Skeletal muscle satellite cell (primary cell): Measurements from ENCODE around the gene AUH.

Experiments
- H3K27me3 ChIP-seq: 2 replicates; pipeline ENCODE4 v1.7.0; 2013; ENCODE audit warnings: low read length; ENCODE audit not compliant: control insufficient read depth, insufficient read depth
- H3K36me3 ChIP-seq: 2 replicates; pipeline ENCODE4 v1.7.0; 2013; ENCODE audit warnings: mild to moderate bottlenecking, control low read depth, low read length; ENCODE audit not compliant: insufficient read depth
- H3K4me1 ChIP-seq: 2 replicates; pipeline ENCODE4 v1.7.0; 2013; ENCODE audit warnings: low read length; ENCODE audit not compliant: control insufficient read depth, insufficient read depth
- H3K4me2 ChIP-seq: 2 replicates; pipeline ENCODE4 v1.7.0; 2013; ENCODE audit warnings: mild to moderate bottlenecking, low read length
- H3K4me3 ChIP-seq: 2 replicates; pipeline ENCODE4 v1.7.0; 2013; ENCODE audit warnings: low read length
- H3K9ac ChIP-seq: 2 replicates; pipeline ENCODE4 v1.7.0; 2013; ENCODE audit warnings: mild to moderate bottlenecking, low read depth, low read length, moderate library complexity
- H3K9me3 ChIP-seq: replicated peaks from 2 replicates; pipeline ENCODE4 v1.7.0; 2013; ENCODE audit warnings: mild to moderate bottlenecking, control low read depth, low read length

Gene AUH

GRCh38 chr9:91306296-91306630, 55.5 kb downstream of the AUH start:
- Histone ChIP-seq H3K36me3 (no peaks in the 10 kb centered on the region), H3K27me3 (no peaks in the 10 kb centered on the region), H3K4me1 (peaks cover 20% of the 10 kb centered on the region), H3K9ac (no peak overlapping the region), H3K4me3 (no peak overlapping the region), H3K4me2 (no peak overlapping the region), H3K9me3 (no peaks in the 10 kb centered on the region)

GRCh38 chr9:91305596-91306295, 56.0 kb downstream of the AUH start:
- no peak overlapping the region for H3K9ac ChIP-seq
- no peak overlapping the region for H3K4me3 ChIP-seq
- no peaks in the 10 kb centered on the region for H3K9me3 ChIP-seq
- no peaks in the 10 kb centered on the region for H3K36me3 ChIP-seq
- peaks cover 20% of the 10 kb centered on the region for H3K4me1 ChIP-seq
- no peaks in the 10 kb centered on the region for H3K27me3 ChIP-seq
- no peak overlapping the region for H3K4me2 ChIP-seq

- no peaks in the 10 kb centered on the region for H3K9me3 ChIP-seq
- no peaks in the 10 kb centered on the region for H3K27me3 ChIP-seq
- H3K4me3 ChIP-seq = no peak overlapping the region
- no peak overlapping the region for H3K4me2 ChIP-seq
- H3K9ac ChIP-seq = no peak overlapping the region
- peaks cover 20% of the 10 kb centered on the region for H3K4me1 ChIP-seq
- no peaks in the 10 kb centered on the region for H3K36me3 ChIP-seq
These were observed 57.8 kb downstream of the AUH start for GRCh38 chr9:91303741-91304415.

GRCh38 chr9:91302831-91303230, 58.9 kb downstream of the AUH start:
- H3K27me3 ChIP-seq = no peaks in the 10 kb centered on the region
- H3K4me2 ChIP-seq = peak overlapping the region; percentile 47
- H3K36me3 ChIP-seq = no peaks in the 10 kb centered on the region
- H3K9ac ChIP-seq = no peak overlapping the region
- H3K4me3 ChIP-seq = no peak overlapping the region
- peaks cover 27% of the 10 kb centered on the region for H3K4me1 ChIP-seq
- H3K9me3 ChIP-seq = no peaks in the 10 kb centered on the region

GRCh38 chr9:91301161-91301560, 60.6 kb downstream of the AUH start:
- peaks cover 28% of the 10 kb centered on the region for H3K4me1 ChIP-seq
- no peak overlapping the region for H3K4me2 ChIP-seq
- no peak overlapping the region for H3K9ac ChIP-seq
- no peaks in the 10 kb centered on the region for H3K27me3 ChIP-seq
- no peaks in the 10 kb centered on the region for H3K36me3 ChIP-seq
- no peaks in the 10 kb centered on the region for H3K9me3 ChIP-seq
- H3K4me3 ChIP-seq = no peak overlapping the region

- Histone ChIP-seq H3K4me1 (peaks cover 21% of the 10 kb centered on the region), H3K36me3 (peaks cover 15% of the 10 kb centered on the region), H3K9me3 (no peaks in the 10 kb centered on the region), H3K4me2 (no peak overlapping the region), H3K4me3 (no peak overlapping the region), H3K27me3 (no peaks in the 10 kb centered on the region), H3K9ac (no peak overlapping the region)
These were observed 63.4 kb downstream of the AUH start for GRCh38 chr9:91298311-91298710.

GRCh38 chr9:91297306-91297705, 64.4 kb downstream of the AUH start:
- H3K9me3 ChIP-seq = no peaks in the 10 kb centered on the region
- H3K4me2 ChIP-seq = no peak overlapping the region
- peaks cover 12% of the 10 kb centered on the region for H3K4me1 ChIP-seq
- H3K4me3 ChIP-seq = no peak overlapping the region
- H3K36me3 ChIP-seq = peaks cover 15% of the 10 kb centered on the region
- no peak overlapping the region for H3K9ac ChIP-seq
- no peaks in the 10 kb centered on the region for H3K27me3 ChIP-seq

- Histone ChIP-seq H3K9me3 (no peaks in the 10 kb centered on the region), H3K27me3 (no peaks in the 10 kb centered on the region), H3K4me3 (no peak overlapping the region), H3K9ac (no peak overlapping the region), H3K4me1 (peaks cover 9% of the 10 kb centered on the region), H3K4me2 (no peak overlapping the region), H3K36me3 (peaks cover 15% of the 10 kb centered on the region)
These were observed 65.4 kb downstream of the AUH start for GRCh38 chr9:91296354-91296753.

- H3K4me2 ChIP-seq = no peak overlapping the region
- H3K36me3 ChIP-seq = peaks cover 15% of the 10 kb centered on the region
- peaks cover 8% of the 10 kb centered on the region for H3K4me1 ChIP-seq
- H3K4me3 ChIP-seq = no peak overlapping the region
- H3K9me3 ChIP-seq = no peaks in the 10 kb centered on the region
- no peaks in the 10 kb centered on the region for H3K27me3 ChIP-seq
- no peak overlapping the region for H3K9ac ChIP-seq
These were observed 66.4 kb downstream of the AUH start for GRCh38 chr9:91295357-91295756.

GRCh38 chr9:91291866-91292265, 69.9 kb downstream of the AUH start:
- no peak overlapping the region for H3K9ac ChIP-seq
- no peaks in the 10 kb centered on the region for H3K9me3 ChIP-seq
- H3K4me3 ChIP-seq = no peak overlapping the region
- no peaks in the 10 kb centered on the region for H3K27me3 ChIP-seq
- no peaks in the 10 kb centered on the region for H3K4me1 ChIP-seq
- H3K36me3 ChIP-seq = peaks cover 15% of the 10 kb centered on the region
- H3K4me2 ChIP-seq = no peak overlapping the region

- Histone ChIP-seq H3K27me3 (no peaks in the 10 kb centered on the region), H3K4me2 (no peak overlapping the region), H3K4me3 (no peak overlapping the region), H3K9me3 (no peaks in the 10 kb centered on the region), H3K9ac (no peak overlapping the region), H3K4me1 (peaks cover 10% of the 10 kb centered on the region), H3K36me3 (peaks cover 8% of the 10 kb centered on the region)
These were observed 72.5 kb downstream of the AUH start for GRCh38 chr9:91289244-91289643.
